HepG2 (cell line): ENCODE data around the gene DZIP1L. TPM values are rescaled to one million over a fixed set of nuclear protein-coding genes. Genes with fewer than 3 reads are reported as not detected.

ENCODE experiments used
- ATAC-seq: fragments of 200-7000 bp; cut with Tn5 transposase; 3 replicates; pipeline ENCODE4 v1.9.1; 2020; ENCODE audit warnings: mild to moderate bottlenecking, moderate library complexity
- BruUV-seq: library from RNA; stranded (reverse); fragments of 400-500 nt; replicated peaks from 2 replicates; lab custom pipeline; 2021; lab: Mats Ljungman, UMichigan
- CTCF ChIA-PET: fragments of 300-600 bp; formaldehyde crosslinking; extraction: SDS; loops from one replicate; lab custom pipeline; 2021; ENCODE audit warnings: low total read pairs, inconsistent platforms, low intra/inter-chr PET ratio; lab: Yijun Ruan, JAX
- POLR2A ChIA-PET: fragments of 350-600 bp; sonication (Branson Sonifier 250); formaldehyde crosslinking; loops from one replicate; lab custom pipeline; 2020; ENCODE audit warnings: antibody characterized with exemption, inconsistent platforms; lab: Yijun Ruan, JAX
- DNase-seq: peaks from one replicate; pipeline ENCODE4 v3.0.0-alpha.2; 2015; ENCODE audit warnings: low spot score
- FAIRE-seq: peaks from 3 replicates; lab custom pipeline; 2011; peaks lifted over from hg19 to GRCh38; lab: Jason Lieb, UNC
- H2AFZ ChIP-seq: one replicate; pipeline ENCODE4 v1.6.1; 2011; ENCODE audit warnings: low read length, inconsistent platforms
- H3K27ac ChIP-seq: fragments of 300-600 bp; 3 replicates; pipeline ENCODE4 v1.8.0; 2011; ENCODE audit warnings: mixed run types, mild to moderate bottlenecking, mixed read lengths, low read length, inconsistent platforms; ENCODE audit not compliant: insufficient read depth; ENCODE audit errors: extremely low read length
- H3K27me3 ChIP-seq, 2 experiments: fragments of 200-600 bp in 1 of 2; 2 replicates in 1 of 2; 3 replicates in 1 of 2; pipeline versions ENCODE4 v1.6.0 to v1.8.0; 2011; ENCODE audit warnings: low read length in 2 of 2, mild to moderate bottlenecking in 2 of 2, moderate library complexity in 2 of 2, inconsistent platforms in 1 of 2; ENCODE audit not compliant: insufficient read depth in 2 of 2, control insufficient read depth in 1 of 2
- H3K36me3 ChIP-seq, 2 experiments: fragments of 200-600 bp in 1 of 2; replicated peaks in 1 of 2; 2 replicates in 1 of 2; 3 replicates in 1 of 2; pipeline versions ENCODE4 v1.5.1 to v1.8.0; 2011; ENCODE audit warnings: low read length in 2 of 2, inconsistent platforms in 1 of 2; ENCODE audit not compliant: insufficient read depth in 2 of 2, control insufficient read depth in 1 of 2
- H3K4me1 ChIP-seq: 2 replicates; pipeline ENCODE4 v1.5.1; 2012; ENCODE audit warnings: low read length, inconsistent platforms; ENCODE audit not compliant: insufficient read depth
- H3K4me2 ChIP-seq: 2 replicates; pipeline ENCODE4 v1.6.0; 2011; ENCODE audit warnings: low read depth, low read length, inconsistent platforms
- H3K4me3 ChIP-seq, 3 experiments: fragments of 200-600 bp in 1 of 3; sonication (generic), shearing (Covaris generic) in 1 of 3; replicated peaks in 1 of 3; 2 replicates each; pipeline ENCODE4 v1.5.1; 2011 to 2016; ENCODE audit warnings: low read length in 3 of 3, inconsistent platforms in 2 of 3, low read depth in 2 of 3, mild to moderate bottlenecking in 2 of 3, control low read depth in 1 of 3, mixed read lengths in 1 of 3; ENCODE audit not compliant: insufficient read depth in 1 of 3
- H3K79me2 ChIP-seq: one replicate; pipeline ENCODE4 v1.6.1; 2011; ENCODE audit warnings: low read length, inconsistent platforms; ENCODE audit not compliant: insufficient read depth
- H3K9ac ChIP-seq: 2 replicates; pipeline ENCODE4 v1.6.0; 2011; ENCODE audit warnings: mild to moderate bottlenecking, low read depth, low read length, inconsistent platforms; ENCODE audit not compliant: insufficient read depth
- H3K9me3 ChIP-seq: 2 replicates; pipeline ENCODE4 v1.5.1; 2012; ENCODE audit warnings: mild to moderate bottlenecking, low read length
- H4K20me1 ChIP-seq: 2 replicates; pipeline ENCODE4 v1.6.0; 2011; ENCODE audit warnings: inconsistent platforms, mild to moderate bottlenecking, low read length, moderate library complexity; ENCODE audit not compliant: insufficient read depth
- AGO1 ChIP-seq: fragments of 200-400 bp; formaldehyde crosslinking; IDR thresholded peaks from 2 replicates; pipeline ENCODE4 v1.6.1; 2017; ENCODE audit warnings: mild to moderate bottlenecking, low read depth, low read length, moderate library complexity; ENCODE audit not compliant: poor library complexity, severe bottlenecking
- BRD4 ChIP-seq: sonication (generic); formaldehyde crosslinking; IDR thresholded peaks from 2 replicates; pipeline ENCODE4 v1.4.0; 2020; ENCODE audit warnings: missing genetic modification reagents
- DDIT3 ChIP-seq: sonication (generic); formaldehyde crosslinking; IDR thresholded peaks from 2 replicates; pipeline ENCODE4 v1.4.0; 2020; ENCODE audit warnings: mild to moderate bottlenecking, missing genetic modification reagents
- FOSL2 ChIP-seq: sonication (generic); formaldehyde crosslinking; IDR thresholded peaks from 2 replicates; pipeline ENCODE4 v1.4.0; 2020; ENCODE audit warnings: missing genetic modification reagents
- HBP1 ChIP-seq: IDR thresholded peaks from 2 replicates; pipeline ENCODE4 v1.6.1; 2016; ENCODE audit warnings: low read depth, control low read depth
- HMGA1 ChIP-seq: sonication (generic); formaldehyde crosslinking; conservative IDR thresholded peaks from 2 replicates; pipeline ENCODE4 v1.4.0; 2020; ENCODE audit warnings: missing genetic modification reagents
- MED8 ChIP-seq: sonication (generic); formaldehyde crosslinking; IDR thresholded peaks from 2 replicates; pipeline ENCODE4 v1.8.1; 2023; ENCODE audit warnings: mild to moderate bottlenecking, missing genetic modification reagents; ENCODE audit not compliant: insufficient replicate concordance
- MXD4 ChIP-seq: IDR thresholded peaks from 2 replicates; pipeline ENCODE4 v1.6.1; 2016; ENCODE audit warnings: mild to moderate bottlenecking, missing biosample characterization, missing genetic modification reagents
- RFX5 ChIP-seq: IDR thresholded peaks from 2 replicates; pipeline ENCODE4 v1.6.1; 2011; ENCODE audit warnings: low read depth, low read length, improper control_type of control experiment
- ZBTB46 ChIP-seq: sonication (generic); formaldehyde crosslinking; IDR thresholded peaks from 2 replicates; pipeline ENCODE4 v1.4.0; 2020; ENCODE audit warnings: mild to moderate bottlenecking, missing genetic modification reagents, borderline replicate concordance
- ZNF280D ChIP-seq: sonication (generic); formaldehyde crosslinking; IDR thresholded peaks from 2 replicates; pipeline ENCODE4 v1.5.1; 2020; ENCODE audit warnings: mild to moderate bottlenecking, missing genetic modification reagents
- ZNF367 ChIP-seq: sonication (generic); formaldehyde crosslinking; IDR thresholded peaks from 2 replicates; pipeline ENCODE4 v1.4.0; 2020; ENCODE audit warnings: missing genetic modification reagents, borderline replicate concordance
- ZNF597 ChIP-seq: sonication (generic); formaldehyde crosslinking; IDR thresholded peaks from 2 replicates; pipeline ENCODE4 v1.5.0; 2020; ENCODE audit warnings: missing genetic modification reagents
- WGBS: methylation state at CpG from one replicate; pipeline ENCODE4 v1.1.6; 2017; ENCODE audit warnings: low lambda C conversion rate; 5-methylcytosine and 5-hydroxymethylcytosine counted together
- in situ Hi-C: cut with HindIII; loops from 2 replicates; pipeline ENCODE4 v1.10.0; 2017; ENCODE audit warnings: low pct_unique_long_range_greater_than_20kb; ENCODE audit not compliant: extremely low pct_ligation_motif_present
- intact Hi-C: fragments of 100-400 bp; cut with micrococcal nuclease; formaldehyde crosslinking; loops from one replicate; pipeline ENCODE4 v1.10.0; 2022; ENCODE audit not compliant: unreplicated experiment
- polyA plus RNA-seq, 8 experiments: library from polyadenylated mRNA; depleted of rRNA in 3 of 8; stranded (reverse) in 7 of 8; unstranded in 1 of 8; fragments of >200 nt; fragmentation: Illumina TruSeq in 4 of 8; extraction: Trizol in 4 of 8; gene quantifications; 2 replicates each; pipeline versions ENCODE4 v1.2.1 to v1.2.3, GENCODE V29; 2011 to 2016; ENCODE audit warnings: low read depth in 4 of 8, missing spikeins in 1 of 8, mixed read lengths in 1 of 8; ENCODE audit not compliant: insufficient read depth in 1 of 8
- total RNA-seq, 5 experiments: library from RNA; depleted of rRNA; stranded (reverse); fragments of >200 nt; fragmentation: Illumina TruSeq; extraction: Trizol; gene quantifications; 2 replicates each; pipeline ENCODE4 v1.2.3, GENCODE V29; 2016; ENCODE audit warnings: low read depth in 1 of 5

Gene DZIP1L
- total and polyA plus RNA-seq, 2 of the 13 experiments (the other 11 are each of a cell fraction or from before 2014, with no cell fraction given), result 0.90 to 1.2 TPM

- no peaks in the 10 kb centered on the region for H3K27me3 ChIP-seq
- H3K4me2 ChIP-seq, result no peak overlapping the region
- no peaks in the 10 kb centered on the region for H4K20me1 ChIP-seq
- H3K9ac ChIP-seq, result no peak overlapping the region
- no peak overlapping the region for H3K4me3 ChIP-seq
- no TSS peak for BruUV-seq
- no peak for DNase-seq
- no peaks in the 10 kb centered on the region for H3K9me3 ChIP-seq
- no peaks in the 10 kb centered on the region; a peak in 1 of 5 replicates for H3K36me3 ChIP-seq
- no peak for TF ChIP-seq RFX5
- no peak for TF ChIP-seq DDIT3 (CRISPR knock-in tag)
- no peak for TF ChIP-seq ZBTB46 (CRISPR knock-in tag)
- TF ChIP-seq AGO1, result no peak
- no peak for TF ChIP-seq MED8 (CRISPR knock-in tag)
- no peak for TF ChIP-seq FOSL2 (CRISPR knock-in tag)
- no peak for TF ChIP-seq ZNF280D (CRISPR knock-in tag)
- no peak for TF ChIP-seq HMGA1 (CRISPR knock-in tag)
- no peak for TF ChIP-seq HBP1 (CRISPR knock-in tag)
- TF ChIP-seq MXD4 (CRISPR knock-in tag), result no peak
- TF ChIP-seq ZNF597, result no peak
- no peak for TF ChIP-seq BRD4 (CRISPR knock-in tag)
- TF ChIP-seq ZNF367 (CRISPR knock-in tag), result no peak
- no peaks in the 10 kb centered on the region for H3K4me1 ChIP-seq
- WGBS, result 98% methylated on average over 1 of the region's 1 CpG
- H3K79me2 ChIP-seq, result no peaks in the 10 kb centered on the region
- ChIA-PET POLR2A (no interaction called here), CTCF (no interaction called here)
- FAIRE-seq, result no peak
- no peak overlapping the region for H2AFZ ChIP-seq
- no peak for ATAC-seq
- H3K27ac ChIP-seq, result no peak overlapping the region
- intact Hi-C loops, result no loop called here
- in situ Hi-C loops, result no loop called here
Observed at GRCh38 chr3:138105598-138105997, 9.8 kb downstream of the DZIP1L start.
